SK-N-SH treated with all-trans-retinoic acid at 6 μM for 48 hours (cell line): ENCODE data around the gene GALC.

ENCODE experiments used
- ATAC-seq: fragments of 200-7000 bp; cut with Tn5 transposase; 3 replicates; pipeline ENCODE4 v1.9.1; 2020; ENCODE audit warnings: mild to moderate bottlenecking, moderate library complexity
- ARNTL ChIP-seq: fragments of 450-650 bp; formaldehyde crosslinking; IDR thresholded peaks from 2 replicates; pipeline ENCODE4 v1.5.0; 2020; ENCODE audit warnings: low read depth, mild to moderate bottlenecking, moderate library complexity, borderline replicate concordance
- BACH2 ChIP-seq: fragments of 250-450 bp; sonication (Bioruptor Pico); IDR thresholded peaks from 2 replicates; pipeline ENCODE4 v1.9.0; 2021; ENCODE audit warnings: mild to moderate bottlenecking, borderline replicate concordance
- CREB5 ChIP-seq: fragments of 250-450 bp; sonication (Bioruptor Pico); IDR thresholded peaks from 2 replicates; pipeline ENCODE4 v1.5.1; 2020; ENCODE audit warnings: low read depth, mild to moderate bottlenecking, moderate library complexity
- CSDC2 ChIP-seq: fragments of 250-450 bp; sonication (Bioruptor Pico); IDR thresholded peaks from 2 replicates; pipeline ENCODE4 v1.5.0; 2020; ENCODE audit warnings: mild to moderate bottlenecking, moderate library complexity
- ESRRG ChIP-seq: fragments of 250-450 bp; sonication (Bioruptor Pico); IDR thresholded peaks from 2 replicates; pipeline ENCODE4 v1.6.1; 2021; ENCODE audit warnings: mild to moderate bottlenecking
- GLIS3 ChIP-seq: fragments of 250-450 bp; sonication (Bioruptor Pico); IDR thresholded peaks from 2 replicates; pipeline ENCODE4 v1.5.0; 2020; ENCODE audit warnings: mild to moderate bottlenecking, moderate library complexity
- ISL1 ChIP-seq: fragments of 250-450 bp; sonication (Bioruptor Pico); IDR thresholded peaks from 2 replicates; pipeline ENCODE4 v2.1.2; 2022; ENCODE audit warnings: mild to moderate bottlenecking, moderate library complexity
- OSR1 ChIP-seq: fragments of 250-450 bp; sonication (Bioruptor Pico); IDR thresholded peaks from 2 replicates; pipeline ENCODE4 v1.8.0; 2022; ENCODE audit warnings: moderate library complexity, mild to moderate bottlenecking, inconsistent platforms
- PATZ1 ChIP-seq: fragments of 250-450 bp; sonication (Bioruptor Pico); IDR thresholded peaks from 2 replicates; pipeline ENCODE4 v1.8.0; 2020; ENCODE audit warnings: mild to moderate bottlenecking, moderate library complexity, borderline replicate concordance
- PPARA ChIP-seq: fragments of 250-450 bp; sonication (Bioruptor Pico); IDR thresholded peaks from 2 replicates; pipeline ENCODE4 v1.5.0; 2020; ENCODE audit warnings: mild to moderate bottlenecking, borderline replicate concordance
- RARB ChIP-seq: fragments of 250-450 bp; sonication (Bioruptor Pico); IDR thresholded peaks from 2 replicates; pipeline ENCODE4 v1.8.0; 2021; ENCODE audit warnings: mild to moderate bottlenecking, moderate library complexity
- TCF4 ChIP-seq: fragments of 250-450 bp; sonication (Bioruptor Pico); IDR thresholded peaks from 2 replicates; pipeline ENCODE4 v1.8.0; 2021; ENCODE audit warnings: mild to moderate bottlenecking, moderate library complexity, borderline replicate concordance
- TSHZ2 ChIP-seq: fragments of 250-450 bp; sonication (Bioruptor Pico); IDR thresholded peaks from 2 replicates; pipeline ENCODE4 v1.5.0; 2020; ENCODE audit warnings: mild to moderate bottlenecking, moderate library complexity
- ZC3H10 ChIP-seq: fragments of 250-450 bp; sonication (Bioruptor Pico); IDR thresholded peaks from 2 replicates; pipeline ENCODE4 v1.5.1; 2021; ENCODE audit warnings: mild to moderate bottlenecking, moderate library complexity
- ZFP3 ChIP-seq: fragments of 250-450 bp; sonication (Bioruptor Pico); IDR thresholded peaks from 2 replicates; pipeline ENCODE4 v1.5.0; 2020; ENCODE audit warnings: mild to moderate bottlenecking, moderate library complexity
- ZFP30 ChIP-seq: fragments of 450-650 bp; formaldehyde crosslinking; IDR thresholded peaks from 2 replicates; pipeline ENCODE4 v1.5.0; 2022; ENCODE audit warnings: mild to moderate bottlenecking, moderate library complexity
- ZNF565 ChIP-seq: fragments of 450-650 bp; formaldehyde crosslinking; conservative IDR thresholded peaks from 2 replicates; pipeline ENCODE4 v1.5.0; 2020; ENCODE audit warnings: low read depth, mild to moderate bottlenecking, moderate library complexity
- ZNF70 ChIP-seq: fragments of 450-650 bp; formaldehyde crosslinking; IDR thresholded peaks from 2 replicates; pipeline ENCODE4 v1.5.0; 2020; ENCODE audit warnings: mild to moderate bottlenecking, moderate library complexity
- ZNF8 ChIP-seq: fragments of 450-650 bp; formaldehyde crosslinking; IDR thresholded peaks from 2 replicates; pipeline ENCODE4 v1.5.0; 2020; ENCODE audit warnings: mild to moderate bottlenecking, moderate library complexity
- TF ChIP-seq, protein P1 (sequence below): fragments of 250-450 bp; sonication (Bioruptor Pico); IDR thresholded peaks from 2 replicates; pipeline ENCODE4 v1.5.1; 2021; ENCODE audit warnings: mild to moderate bottlenecking, moderate library complexity
- TF ChIP-seq, protein P2 (sequence below): fragments of 250-450 bp; sonication (Bioruptor Pico); IDR thresholded peaks from 2 replicates; pipeline ENCODE4 v1.8.0; 2021; ENCODE audit warnings: low read depth, mild to moderate bottlenecking, moderate library complexity, borderline replicate concordance

Gene GALC

DNA sequence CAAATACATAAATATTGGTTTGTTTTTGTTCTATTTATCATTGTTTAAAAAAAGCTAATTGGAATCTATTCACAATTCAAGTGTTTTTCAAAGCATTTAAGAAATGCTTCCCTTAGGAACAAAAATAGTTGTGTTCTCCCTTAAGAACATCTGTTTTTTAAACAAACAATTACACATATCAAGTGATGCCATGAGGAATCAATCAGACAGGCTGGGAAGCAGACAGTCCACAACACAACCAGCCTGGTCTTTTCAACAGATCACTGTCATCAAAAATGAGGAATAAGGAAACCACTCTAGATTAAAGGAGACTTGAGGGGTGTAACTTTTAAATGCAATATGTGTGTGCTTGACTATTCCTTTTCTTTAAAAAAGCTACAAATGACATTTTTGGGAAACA, 25.5 kb downstream of the GALC start (continued):
- TF ChIP-seq ZC3H10 (CRISPR knock-in tag) (no peak), ZNF8 (no peak), BACH2 (CRISPR knock-in tag) (no peak), ZNF565 (CRISPR knock-in tag) (no peak), ARNTL (CRISPR knock-in tag) (no peak)
- TF ChIP-seq, protein P1, sequence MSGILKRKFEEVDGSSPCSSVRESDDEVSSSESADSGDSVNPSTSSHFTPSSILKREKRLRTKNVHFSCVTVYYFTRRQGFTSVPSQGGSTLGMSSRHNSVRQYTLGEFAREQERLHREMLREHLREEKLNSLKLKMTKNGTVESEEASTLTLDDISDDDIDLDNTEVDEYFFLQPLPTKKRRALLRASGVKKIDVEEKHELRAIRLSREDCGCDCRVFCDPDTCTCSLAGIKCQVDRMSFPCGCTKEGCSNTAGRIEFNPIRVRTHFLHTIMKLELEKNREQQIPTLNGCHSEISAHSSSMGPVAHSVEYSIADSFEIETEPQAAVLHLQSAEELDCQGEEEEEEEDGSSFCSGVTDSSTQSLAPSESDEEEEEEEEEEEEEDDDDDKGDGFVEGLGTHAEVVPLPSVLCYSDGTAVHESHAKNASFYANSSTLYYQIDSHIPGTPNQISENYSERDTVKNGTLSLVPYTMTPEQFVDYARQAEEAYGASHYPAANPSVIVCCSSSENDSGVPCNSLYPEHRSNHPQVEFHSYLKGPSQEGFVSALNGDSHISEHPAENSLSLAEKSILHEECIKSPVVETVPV (CRISPR knock-in tag): no peak

GRCh38 chr14:87966816-87967215, 26.2 kb downstream of the GALC start:
- no peak for TF ChIP-seq CSDC2 (CRISPR knock-in tag)
- no peak for TF ChIP-seq ZFP30 (CRISPR knock-in tag)
- TF ChIP-seq ARNTL (CRISPR knock-in tag): no peak
- no peak for TF ChIP-seq TSHZ2 (CRISPR knock-in tag)
- no peak for TF ChIP-seq CREB5 (CRISPR knock-in tag)
- no peak for TF ChIP-seq PATZ1 (CRISPR knock-in tag)
- TF ChIP-seq, protein P1 (CRISPR knock-in tag): no peak
- TF ChIP-seq OSR1 (CRISPR knock-in tag): no peak
- no peak for TF ChIP-seq ISL1 (CRISPR knock-in tag)
- TF ChIP-seq ZNF70: no peak
- no peak for TF ChIP-seq RARB (CRISPR knock-in tag)
- no peak for TF ChIP-seq ESRRG (CRISPR knock-in tag)
- TF ChIP-seq PPARA (CRISPR knock-in tag): no peak
- TF ChIP-seq GLIS3 (CRISPR knock-in tag): no peak
- no peak for TF ChIP-seq ZFP3
- TF ChIP-seq TCF4 (CRISPR knock-in tag): no peak
- TF ChIP-seq ZNF8: no peak
- no peak for TF ChIP-seq BACH2 (CRISPR knock-in tag)

GRCh38 chr14:87961246-87961645, 31.7 kb downstream of the GALC start:
- TF ChIP-seq OSR1 (CRISPR knock-in tag) (no peak), GLIS3 (CRISPR knock-in tag) (no peak), TSHZ2 (CRISPR knock-in tag) (no peak), ARNTL (CRISPR knock-in tag) (no peak), CREB5 (CRISPR knock-in tag) (no peak)
- TF ChIP-seq, protein P2, sequence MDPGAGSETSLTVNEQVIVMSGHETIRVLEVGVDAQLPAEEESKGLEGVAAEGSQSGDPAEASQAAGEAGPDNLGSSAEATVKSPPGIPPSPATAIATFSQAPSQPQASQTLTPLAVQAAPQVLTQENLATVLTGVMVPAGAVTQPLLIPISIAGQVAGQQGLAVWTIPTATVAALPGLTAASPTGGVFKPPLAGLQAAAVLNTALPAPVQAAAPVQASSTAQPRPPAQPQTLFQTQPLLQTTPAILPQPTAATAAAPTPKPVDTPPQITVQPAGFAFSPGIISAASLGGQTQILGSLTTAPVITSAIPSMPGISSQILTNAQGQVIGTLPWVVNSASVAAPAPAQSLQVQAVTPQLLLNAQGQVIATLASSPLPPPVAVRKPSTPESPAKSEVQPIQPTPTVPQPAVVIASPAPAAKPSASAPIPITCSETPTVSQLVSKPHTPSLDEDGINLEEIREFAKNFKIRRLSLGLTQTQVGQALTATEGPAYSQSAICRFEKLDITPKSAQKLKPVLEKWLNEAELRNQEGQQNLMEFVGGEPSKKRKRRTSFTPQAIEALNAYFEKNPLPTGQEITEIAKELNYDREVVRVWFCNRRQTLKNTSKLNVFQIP (CRISPR knock-in tag): no peak
- no peak for ATAC-seq

More at GRCh38 chr14:87966816-87967215, 26.2 kb downstream of the GALC start:
- ATAC-seq: no peak
